CD14-positive monocyte (primary cell): ENCODE measurements around the gene MLIP. TPM values are rescaled to one million over a fixed set of nuclear protein-coding genes. Genes with fewer than 3 reads are reported as not detected.

Experiments
- DNase-seq, 3 donors: peaks; one replicate each; pipeline ENCODE4 v3.0.0-alpha.2; 2011 to 2022
- H2AFZ ChIP-seq: 2 replicates; pipeline ENCODE4 v1.6.0; 2012; ENCODE audit warnings: mild to moderate bottlenecking, low read depth, low read length, inconsistent platforms; ENCODE audit not compliant: insufficient read depth, poor library complexity, severe bottlenecking
- H3K27ac ChIP-seq, 2 donors: 1 replicate in 1 of 2; 2 replicates in 1 of 2; pipeline ENCODE4 v1.5.1; 2012 to 2013; ENCODE audit warnings: low read length in 2 of 2, control low read depth in 1 of 2, inconsistent platforms in 1 of 2, low read depth in 1 of 2, mild to moderate bottlenecking in 1 of 2
- H3K27me3 ChIP-seq, 2 donors: one replicate each; pipeline versions ENCODE4 v1.6.0 to v1.6.1; 2011 to 2013; ENCODE audit warnings: low read length in 2 of 2; ENCODE audit not compliant: control insufficient read depth in 2 of 2, insufficient read depth in 2 of 2
- H3K36me3 ChIP-seq, 2 donors: replicated peaks in 1 of 2; 1 replicate in 1 of 2; 2 replicates in 1 of 2; pipeline versions ENCODE4 v1.5.1 to v1.6.1; 2012 to 2013; ENCODE audit warnings: low read length in 2 of 2, control low read depth in 1 of 2, inconsistent platforms in 1 of 2, mild to moderate bottlenecking in 1 of 2; ENCODE audit not compliant: insufficient read depth in 2 of 2, control insufficient read depth in 1 of 2
- H3K4me1 ChIP-seq, 2 donors: 1 replicate in 1 of 2; 2 replicates in 1 of 2; pipeline versions ENCODE4 v1.5.1 to v1.6.1; 2012 to 2013; ENCODE audit warnings: low read length in 2 of 2, control low read depth in 1 of 2, inconsistent platforms in 1 of 2, mild to moderate bottlenecking in 1 of 2, moderate library complexity in 1 of 2; ENCODE audit not compliant: insufficient read depth in 2 of 2, control insufficient read depth in 1 of 2
- H3K4me2 ChIP-seq: replicated peaks from 2 replicates; pipeline ENCODE3; 2012; ENCODE audit warnings: low read length, moderate library complexity, mild to moderate bottlenecking; ENCODE audit not compliant: poor library complexity, severe bottlenecking; ENCODE audit errors: extremely low read depth
- H3K4me3 ChIP-seq, 3 experiments: fragments of 200-600 bp in 1 of 3; sonication (generic) in 1 of 3; replicated peaks in 1 of 3; 1 replicate in 2 of 3; 2 replicates in 1 of 3; pipeline ENCODE4 v1.5.1; 2011 to 2013; ENCODE audit warnings: low read length in 3 of 3, mild to moderate bottlenecking in 3 of 3, control low read depth in 2 of 3, low read depth in 2 of 3, inconsistent platforms in 1 of 3, moderate library complexity in 1 of 3
- H3K79me2 ChIP-seq: 2 replicates; pipeline ENCODE4 v1.6.0; 2012; ENCODE audit warnings: mild to moderate bottlenecking, control low read depth, inconsistent platforms, low read length, moderate library complexity; ENCODE audit not compliant: insufficient read depth
- H3K9ac ChIP-seq: 2 replicates; pipeline ENCODE4 v1.6.0; 2017; ENCODE audit warnings: low read length, mild to moderate bottlenecking; ENCODE audit not compliant: insufficient read depth, poor library complexity, severe bottlenecking
- H3K9me3 ChIP-seq, 2 donors: replicated peaks in 1 of 2; 1 replicate in 1 of 2; 2 replicates in 1 of 2; pipeline versions ENCODE4 v1.5.1 to v1.6.1; 2012 to 2013; ENCODE audit warnings: low read length in 2 of 2, control low read depth in 1 of 2; ENCODE audit not compliant: control insufficient read depth in 1 of 2, insufficient read depth in 1 of 2
- H4K20me1 ChIP-seq: 2 replicates; pipeline ENCODE4 v1.6.0; 2012; ENCODE audit warnings: mild to moderate bottlenecking, low read length, control low read depth, moderate library complexity; ENCODE audit not compliant: insufficient read depth
- H3K27ac Mint-ChIP-seq, 7 donors: one replicate each; pipeline ENCODE4 v1.8.0; 2020; ENCODE audit warnings: mild to moderate bottlenecking in 7 of 7, mixed read lengths in 7 of 7, moderate library complexity in 6 of 7, inconsistent platforms in 2 of 7
- H3K27me3 Mint-ChIP-seq, 3 donors: one replicate each; pipeline ENCODE4 v1.8.0; 2021 to 2022; ENCODE audit warnings: low read depth in 3 of 3, mild to moderate bottlenecking in 3 of 3, mixed read lengths in 3 of 3, moderate library complexity in 3 of 3, inconsistent platforms in 1 of 3
- H3K36me3 Mint-ChIP-seq, 2 donors: one replicate each; pipeline ENCODE4 v1.8.0; 2020; ENCODE audit warnings: mixed read lengths in 2 of 2, inconsistent platforms in 1 of 2, mild to moderate bottlenecking in 1 of 2
- H3K4me1 Mint-ChIP-seq: one replicate; pipeline ENCODE4 v1.8.0; 2020; ENCODE audit warnings: mild to moderate bottlenecking, mixed read lengths
- H3K4me3 Mint-ChIP-seq, 2 donors: one replicate each; pipeline ENCODE4 v1.8.0; 2020; ENCODE audit warnings: mild to moderate bottlenecking in 2 of 2, mixed read lengths in 2 of 2, moderate library complexity in 1 of 2
- H3K9me3 Mint-ChIP-seq, 7 donors: one replicate each; pipeline ENCODE4 v1.8.0; 2020 to 2022; ENCODE audit warnings: mixed read lengths in 7 of 7, mild to moderate bottlenecking in 6 of 7, moderate library complexity in 6 of 7, inconsistent platforms in 2 of 7
- CTCF ChIP-seq: fragments of 200-600 bp; IDR thresholded peaks from one replicate; pipeline ENCODE4 v1.8.0; 2022; ENCODE audit warnings: antibody characterized with exemption, mild to moderate bottlenecking
- WGBS: methylation state at CpG from one replicate; pipeline ENCODE4 v1.1.5; 2013; ENCODE audit warnings: missing lambda C conversion rate; ENCODE audit not compliant: insufficient coverage; 5-methylcytosine and 5-hydroxymethylcytosine counted together
- intact Hi-C, 2 donors: fragments of 100-400 bp; cut with micrococcal nuclease; formaldehyde crosslinking; loops; one replicate each; pipeline versions ENCODE4 v1.15.0 to v1.15.1; 2023
- polyA plus RNA-seq, 3 donors: library from polyadenylated mRNA; depleted of rRNA in 1 of 3; unstranded in 2 of 3; stranded (reverse) in 1 of 3; fragments of 300-500 nt in 2 of 3; fragments of >200 nt in 1 of 3; fragmentation: Illumina TruSeq in 2 of 3; gene quantifications; 1 replicate in 2 of 3; 2 replicates in 1 of 3; pipeline ENCODE4 v1.2.3, GENCODE V29; 2012 to 2021

The MLIP gene
- polyA plus RNA-seq, 3 donors, result not detected

- intact Hi-C loops, result no loop called here
- no peaks in the 10 kb centered on the region for H3K27me3 Mint-ChIP-seq
- H3K4me3 ChIP-seq, result no peak overlapping the region
- no peaks in the 10 kb centered on the region for H3K36me3 Mint-ChIP-seq
- no peak overlapping the region for H3K9ac ChIP-seq
- peaks cover 0 to 11% (median 3%) of the 10 kb centered on the region in 7 donors for H3K9me3 Mint-ChIP-seq
- no peak overlapping the region for H3K4me3 Mint-ChIP-seq
- no peak overlapping the region for H3K27ac ChIP-seq
- H3K27ac Mint-ChIP-seq, result no peak overlapping the region
- H4K20me1 ChIP-seq, result no peaks in the 10 kb centered on the region
- H2AFZ ChIP-seq, result no peak overlapping the region
- no peak for TF ChIP-seq CTCF
- H3K27me3 ChIP-seq, result no peaks in the 10 kb centered on the region
- H3K79me2 ChIP-seq, result no peaks in the 10 kb centered on the region
- no peak for DNase-seq
- 100% methylated on average over 1 of the region's 4 CpGs for WGBS
- H3K9me3 ChIP-seq, result no peaks in the 10 kb centered on the region
- H3K4me2 ChIP-seq, result no peak overlapping the region
- no peaks in the 10 kb centered on the region for H3K36me3 ChIP-seq
- no peaks in the 10 kb centered on the region for H3K4me1 Mint-ChIP-seq
- no peaks in the 10 kb centered on the region for H3K4me1 ChIP-seq
Observed at GRCh38 chr6:54094786-54095185, 16.5 kb upstream of the MLIP start.

- DNase-seq, result no peak
- Histone ChIP-seq H2AFZ (no peak overlapping the region), H3K9me3 (no peaks in the 10 kb centered on the region), H3K79me2 (no peaks in the 10 kb centered on the region), H3K27ac (no peak overlapping the region), H3K4me2 (no peak overlapping the region), H3K4me1 (no peaks in the 10 kb centered on the region), H3K36me3 (no peaks in the 10 kb centered on the region), H4K20me1 (no peaks in the 10 kb centered on the region), H3K27me3 (no peaks in the 10 kb centered on the region), H3K9ac (no peak overlapping the region), H3K4me3 (no peak overlapping the region)
- no peak for TF ChIP-seq CTCF
- no peaks in the 10 kb centered on the region for H3K27me3 Mint-ChIP-seq
- WGBS, result 94% methylated on average over 1 of the region's 4 CpGs
- H3K4me3 Mint-ChIP-seq, result no peak overlapping the region
- no peaks in the 10 kb centered on the region for H3K4me1 Mint-ChIP-seq
- H3K36me3 Mint-ChIP-seq, result no peaks in the 10 kb centered on the region
- H3K9me3 Mint-ChIP-seq, result peaks cover 0 to 11% (median 3%) of the 10 kb centered on the region in 7 donors
- intact Hi-C loops, result no loop called here
- no peak overlapping the region for H3K27ac Mint-ChIP-seq
Observed at GRCh38 chr6:54095723-54096122, 15.5 kb upstream of the MLIP start.
